Measurements from ENCODE around the gene CHST11.

DNA sequence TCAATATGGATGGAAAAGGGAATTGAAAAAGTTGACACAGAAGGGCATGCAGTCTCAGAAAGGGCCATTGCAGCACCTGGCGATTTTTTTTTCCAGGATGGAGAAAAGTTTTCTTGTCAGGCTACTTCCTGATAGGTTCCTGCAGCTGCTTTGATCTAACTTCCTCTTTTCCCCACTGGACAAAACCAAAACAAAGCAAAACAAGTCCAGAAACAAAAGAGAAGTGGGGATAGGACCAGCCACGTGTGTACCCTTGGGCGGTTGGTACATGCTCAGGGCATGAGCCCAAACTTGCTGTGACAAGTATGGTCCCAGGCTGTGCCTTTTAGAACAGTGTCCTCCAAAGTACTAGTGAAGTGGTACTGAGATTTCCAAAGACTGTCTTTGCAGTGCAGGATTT lies 89.8 kb downstream of the CHST11 start:
- TF ChIP-seq GATAD2B (IDR thresholded peaks at IDR 0.05; ENCODE audit: borderline replicate concordance), result no peak
- no peak for TF ChIP-seq RBM25 (IDR thresholded peaks at IDR 0.05; ENCODE audit: low read depth, low read length, severe bottlenecking)
- TF ChIP-seq MAFK (IDR thresholded peaks at IDR 0.05; ENCODE audit: low read length), result no peak
